OCI-LY7 (cell line): ENCODE data around the gene SMURF1. TPM values are rescaled to one million over a fixed set of nuclear protein-coding genes. Genes with fewer than 3 reads are reported as not detected.

Experiments used
- BruUV-seq: library from RNA; stranded (reverse); fragments of 400-500 nt; replicated peaks from 2 replicates; lab custom pipeline; 2021; lab: Mats Ljungman, UMichigan
- CTCF ChIA-PET: fragments of 300-600 bp; sonication (Branson Sonifier 250); formaldehyde crosslinking; loops from one replicate; lab custom pipeline; 2022; ENCODE audit warnings: antibody characterized with exemption; ENCODE audit not compliant: unreplicated experiment; lab: Charles Lee
- POLR2A ChIA-PET: fragments of 300-600 bp; sonication (Branson Sonifier 250); formaldehyde crosslinking; loops from one replicate; lab custom pipeline; 2022; ENCODE audit warnings: antibody characterized with exemption; lab: Charles Lee
- DNase-seq: peaks from one replicate; pipeline ENCODE4 v3.0.0-alpha.2; 2015; ENCODE audit warnings: low spot score
- H2AFZ ChIP-seq: fragments of 200-600 bp; sonication (generic), shearing (Covaris generic); 2 replicates; pipeline ENCODE4 v1.6.1; 2014; ENCODE audit warnings: mild to moderate bottlenecking, antibody characterized with exemption, low read length, moderate library complexity
- H3K27ac ChIP-seq: fragments of 200-600 bp; sonication (generic); 2 replicates; pipeline ENCODE4 v1.5.1; 2014; ENCODE audit warnings: mixed run types, low read depth, mild to moderate bottlenecking, moderate library complexity, low read length, inconsistent platforms; ENCODE audit not compliant: poor library complexity, severe bottlenecking
- H3K36me3 ChIP-seq: fragments of 200-600 bp; sonication (generic); 2 replicates; pipeline ENCODE4 v1.6.1; 2014; ENCODE audit warnings: mild to moderate bottlenecking, antibody characterized with exemption, low read length, moderate library complexity, mixed read lengths; ENCODE audit not compliant: insufficient read depth
- H3K4me1 ChIP-seq: fragments of 200-600 bp; sonication (generic); 2 replicates; pipeline ENCODE4 v1.5.1; 2014; ENCODE audit warnings: mild to moderate bottlenecking, low read length; ENCODE audit not compliant: insufficient read depth, poor library complexity, severe bottlenecking
- H3K4me2 ChIP-seq: fragments of 200-600 bp; sonication (generic); 2 replicates; pipeline ENCODE4 v1.6.1; 2014; ENCODE audit warnings: mild to moderate bottlenecking, low read length
- H3K4me3 ChIP-seq: fragments of 200-600 bp; sonication (generic); 2 replicates; pipeline ENCODE4 v1.5.1; 2014; ENCODE audit warnings: mild to moderate bottlenecking, low read depth, low read length; ENCODE audit not compliant: poor library complexity, severe bottlenecking
- H3K79me2 ChIP-seq: fragments of 200-600 bp; sonication (generic); 2 replicates; pipeline ENCODE4 v1.6.1; 2016; ENCODE audit warnings: low read depth, mild to moderate bottlenecking, low read length, moderate library complexity, mixed read lengths; ENCODE audit not compliant: insufficient read depth
- H3K9me2 ChIP-seq: fragments of 200-600 bp; sonication (generic); 2 replicates; pipeline ENCODE4 v1.6.1; 2016; ENCODE audit warnings: mild to moderate bottlenecking, low read length, mixed read lengths; ENCODE audit not compliant: insufficient read depth
- H3K9me3 ChIP-seq: fragments of 200-600 bp; sonication (generic); 2 replicates; pipeline ENCODE4 v1.6.1; 2014; ENCODE audit warnings: mild to moderate bottlenecking, mixed run types, low read length, mixed read lengths
- H4K20me1 ChIP-seq: fragments of 200-600 bp; sonication (generic); 2 replicates; pipeline ENCODE4 v1.6.1; 2014; ENCODE audit warnings: mild to moderate bottlenecking, antibody characterized with exemption, low read length, moderate library complexity, mixed read lengths; ENCODE audit not compliant: insufficient read depth
- EZH2phosphoT487 ChIP-seq: fragments of 200-600 bp; sonication (generic); IDR thresholded peaks from 2 replicates; pipeline ENCODE4 v1.6.1; 2018; ENCODE audit warnings: low read depth, borderline replicate concordance, mild to moderate bottlenecking, mixed run types, antibody characterized with exemption, low read length, moderate library complexity, mixed read lengths
- intact Hi-C: fragments of 100-400 bp; cut with micrococcal nuclease; formaldehyde crosslinking; loops from one replicate; pipeline ENCODE4 v1.10.0; 2022; ENCODE audit not compliant: unreplicated experiment
- total RNA-seq, 2 experiments: library from RNA; depleted of rRNA in 1 of 2; stranded (reverse); fragments of >200 nt in 1 of 2; shearing (Covaris generic) in 1 of 2; gene quantifications; 2 replicates each; pipeline ENCODE4 v1.2.3, GENCODE V29; 2014 to 2022
- TF ChIP-seq, protein P1 (sequence below): fragments of 200-600 bp; sonication (generic); conservative IDR thresholded peaks from 2 replicates; pipeline ENCODE4 v1.5.1; 2014; ENCODE audit warnings: mild to moderate bottlenecking, antibody characterized with exemption, low read length, moderate library complexity, mixed read lengths

Gene SMURF1
- total RNA-seq, 2 experiments from 2014 or later = 11.5 to 17.8 TPM

- Histone ChIP-seq H3K9me2 (no peaks in the 10 kb centered on the region), H3K79me2 (no peaks in the 10 kb centered on the region), H3K4me2 (no peak overlapping the region), H2AFZ (no peak overlapping the region), H3K4me3 (no peak overlapping the region), H3K27ac (no peak overlapping the region), H4K20me1 (no peaks in the 10 kb centered on the region), H3K4me1 (no peaks in the 10 kb centered on the region), H3K36me3 (no peaks in the 10 kb centered on the region), H3K9me3 (no peaks in the 10 kb centered on the region)
- DNase-seq = no peak
- intact Hi-C loops = no loop called here
- POLR2A ChIA-PET = interaction anchor here (0.5 kb wide), 1 partner anchor 25 kb away, joined by 3 read pairs; no protein-coding TSS in a partner anchor
- CTCF ChIA-PET = no interaction called here
- no TSS peak for BruUV-seq
- TF ChIP-seq EZH2phosphoT487 = no peak
- TF ChIP-seq, protein P1, sequence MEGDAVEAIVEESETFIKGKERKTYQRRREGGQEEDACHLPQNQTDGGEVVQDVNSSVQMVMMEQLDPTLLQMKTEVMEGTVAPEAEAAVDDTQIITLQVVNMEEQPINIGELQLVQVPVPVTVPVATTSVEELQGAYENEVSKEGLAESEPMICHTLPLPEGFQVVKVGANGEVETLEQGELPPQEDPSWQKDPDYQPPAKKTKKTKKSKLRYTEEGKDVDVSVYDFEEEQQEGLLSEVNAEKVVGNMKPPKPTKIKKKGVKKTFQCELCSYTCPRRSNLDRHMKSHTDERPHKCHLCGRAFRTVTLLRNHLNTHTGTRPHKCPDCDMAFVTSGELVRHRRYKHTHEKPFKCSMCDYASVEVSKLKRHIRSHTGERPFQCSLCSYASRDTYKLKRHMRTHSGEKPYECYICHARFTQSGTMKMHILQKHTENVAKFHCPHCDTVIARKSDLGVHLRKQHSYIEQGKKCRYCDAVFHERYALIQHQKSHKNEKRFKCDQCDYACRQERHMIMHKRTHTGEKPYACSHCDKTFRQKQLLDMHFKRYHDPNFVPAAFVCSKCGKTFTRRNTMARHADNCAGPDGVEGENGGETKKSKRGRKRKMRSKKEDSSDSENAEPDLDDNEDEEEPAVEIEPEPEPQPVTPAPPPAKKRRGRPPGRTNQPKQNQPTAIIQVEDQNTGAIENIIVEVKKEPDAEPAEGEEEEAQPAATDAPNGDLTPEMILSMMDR = no peak
Observed at GRCh38 chr7:99184532-99185218, 40.8 kb upstream of the SMURF1 start.

- H3K4me3 ChIP-seq = no peak overlapping the region
- H3K79me2 ChIP-seq = no peaks in the 10 kb centered on the region
- no peak for DNase-seq
- H4K20me1 ChIP-seq = no peaks in the 10 kb centered on the region
- intact Hi-C loops = no loop called here
- H3K27ac ChIP-seq = no peak overlapping the region
- no peak overlapping the region for H2AFZ ChIP-seq
- no peaks in the 10 kb centered on the region for H3K9me2 ChIP-seq
- H3K4me1 ChIP-seq = no peaks in the 10 kb centered on the region
- H3K4me2 ChIP-seq = no peak overlapping the region
- H3K9me3 ChIP-seq = no peaks in the 10 kb centered on the region
- CTCF ChIA-PET = no interaction called here
- H3K36me3 ChIP-seq = no peaks in the 10 kb centered on the region
- TF ChIP-seq EZH2phosphoT487 = no peak
- TF ChIP-seq, protein P1 = no peak
- POLR2A ChIA-PET = no interaction called here
- BruUV-seq = no TSS peak
Observed at GRCh38 chr7:99180067-99180650, 36.3 kb upstream of the SMURF1 start.

- H3K36me3 ChIP-seq = no peaks in the 10 kb centered on the region
- no TSS peak for BruUV-seq
- no peak overlapping the region for H3K4me3 ChIP-seq
- H4K20me1 ChIP-seq = no peaks in the 10 kb centered on the region
- no peak for DNase-seq
- no peaks in the 10 kb centered on the region for H3K4me1 ChIP-seq
- CTCF ChIA-PET = no interaction called here
- no peaks in the 10 kb centered on the region for H3K9me3 ChIP-seq
- H3K27ac ChIP-seq = no peak overlapping the region
- intact Hi-C loops = no loop called here
- no peaks in the 10 kb centered on the region for H3K79me2 ChIP-seq
- no peaks in the 10 kb centered on the region for H3K9me2 ChIP-seq
- TF ChIP-seq, protein P1 = no peak
- no peak for TF ChIP-seq EZH2phosphoT487
- H2AFZ ChIP-seq = no peak overlapping the region
- H3K4me2 ChIP-seq = no peak overlapping the region
- POLR2A ChIA-PET = interaction anchor here (0.6 to 0.7 kb wide), 2 partner anchors 35 to 697 kb away, joined by 3 to 6 read pairs; no protein-coding TSS in a partner anchor
Observed at GRCh38 chr7:99177165-99177564, 33.3 kb upstream of the SMURF1 start.
